Left colon (tissue), 2 donors: ENCODE measurements around the gene TBRG4. TPM values are rescaled to one million over a fixed set of nuclear protein-coding genes. Genes with fewer than 3 reads are reported as not detected.
"Not testable (repeated sequence)": the region's sequence is repeated elsewhere in the genome, so short reads cannot be mapped to it uniquely, and the experiment has no call there.

Experiments used
- ATAC-seq: fragments of 200-7000 bp; cut with Tn5 transposase; one replicate; pipeline ENCODE4 v1.9.1; 2020; ENCODE audit warnings: mild to moderate bottlenecking, moderate library complexity
- DNase-seq, 2 donors: peaks; one replicate each; pipeline ENCODE4 v3.0.0-alpha.2; 2020
- intact Hi-C, 2 donors: fragments of 100-400 bp; cut with DNase I in 1 of 2; cut with micrococcal nuclease in 1 of 2; formaldehyde crosslinking; loops; one replicate each; pipeline versions ENCODE4 v1.11.2 to v1.14.0; 2022; cut with DNase I, micrococcal nuclease
- total RNA-seq, 2 donors: library from RNA; stranded (reverse); fragmentation: NEBNext Ultra II Directional; extraction: Animal tissue kit (Norgen Biotek cat#: 25700); gene quantifications; one replicate each; pipeline ENCODE4 v1.2.1, GENCODE V29; 2021
- donor health status: DM: no; HTN: no; CAD: no.
- donor health status: DM: yes; HTN: yes; CAD: no.

Gene TBRG4
- total RNA-seq, 2 donors from 2014 or later = 80.9 to 88.7 TPM

DNA sequence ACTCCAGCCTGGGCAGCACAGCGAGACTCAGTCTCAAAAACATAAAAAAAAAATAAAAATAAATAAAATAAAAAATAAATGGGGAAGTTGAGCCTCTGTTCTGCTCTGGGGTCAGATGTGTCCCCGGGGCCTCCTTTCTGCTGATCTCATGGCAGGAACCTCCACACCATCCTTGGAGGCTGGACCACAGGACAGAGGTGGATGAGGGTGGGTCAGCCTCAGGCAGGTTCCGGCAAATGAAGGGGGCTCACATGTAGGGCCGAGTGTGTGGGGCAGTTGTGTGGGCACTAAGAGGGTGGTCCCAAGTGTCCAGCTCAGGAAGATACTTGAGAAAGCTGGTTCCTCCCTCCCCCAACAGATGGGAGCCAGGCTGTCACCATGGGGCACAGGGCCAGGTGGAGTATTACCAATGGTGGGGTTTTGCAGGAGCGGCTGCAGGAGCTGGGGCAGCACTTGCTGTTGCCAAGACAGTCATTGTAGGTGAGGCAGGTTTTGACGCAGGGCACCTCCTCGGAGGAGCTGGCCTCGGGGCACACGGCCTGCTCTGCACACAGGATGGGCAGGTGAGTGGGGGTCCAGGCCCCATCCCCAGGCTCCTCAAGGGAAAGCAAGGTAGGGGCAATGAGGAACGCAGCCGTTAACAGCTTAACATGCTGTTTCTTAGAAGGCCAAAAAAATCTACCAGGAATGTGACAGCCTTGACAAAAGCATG, 13.9 kb upstream of the TBRG4 start:
- DNase-seq = no peak
- intact Hi-C loops = no loop called here
- ATAC-seq = no peak

DNA sequence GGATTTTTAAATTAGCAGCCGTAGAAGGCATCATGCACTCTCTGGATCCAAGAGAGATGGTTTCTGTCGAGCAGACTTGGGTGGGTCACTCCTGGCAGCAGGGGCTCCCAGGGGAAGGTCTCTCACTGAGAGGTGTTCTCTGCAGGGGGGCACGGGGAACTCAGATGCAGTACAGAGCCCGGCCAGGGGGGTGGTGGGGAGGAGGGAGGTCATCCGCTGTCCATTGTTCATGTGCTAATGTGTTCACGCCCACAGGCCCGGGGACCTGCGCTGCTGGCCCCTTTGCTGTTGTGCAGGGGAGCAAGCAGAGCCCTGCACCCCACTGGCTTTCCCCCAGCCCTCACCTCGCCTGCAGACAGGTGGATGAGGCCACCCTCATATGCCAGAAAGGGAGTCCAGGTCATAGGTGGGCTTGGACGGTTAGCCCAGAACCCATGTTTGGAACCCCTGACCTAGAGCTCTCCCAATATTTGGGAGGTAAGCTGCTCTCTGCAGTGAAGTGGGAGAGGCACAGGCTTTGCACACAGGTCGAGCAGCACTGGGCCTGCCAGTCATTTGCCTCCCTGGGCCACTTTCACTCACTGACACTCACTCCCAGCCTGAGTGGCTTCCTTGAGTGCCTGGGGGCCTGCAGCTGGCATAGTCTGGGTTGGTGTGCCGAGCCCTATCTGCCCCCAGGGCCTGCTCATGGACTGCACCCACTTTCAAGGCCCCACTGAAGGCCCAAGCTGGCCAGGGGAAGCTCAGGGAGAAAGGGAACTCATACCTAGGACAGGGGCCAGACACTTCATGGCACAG, 12.6 kb upstream of the TBRG4 start:
- no peak for ATAC-seq
- intact Hi-C loops = no loop called here

DNA sequence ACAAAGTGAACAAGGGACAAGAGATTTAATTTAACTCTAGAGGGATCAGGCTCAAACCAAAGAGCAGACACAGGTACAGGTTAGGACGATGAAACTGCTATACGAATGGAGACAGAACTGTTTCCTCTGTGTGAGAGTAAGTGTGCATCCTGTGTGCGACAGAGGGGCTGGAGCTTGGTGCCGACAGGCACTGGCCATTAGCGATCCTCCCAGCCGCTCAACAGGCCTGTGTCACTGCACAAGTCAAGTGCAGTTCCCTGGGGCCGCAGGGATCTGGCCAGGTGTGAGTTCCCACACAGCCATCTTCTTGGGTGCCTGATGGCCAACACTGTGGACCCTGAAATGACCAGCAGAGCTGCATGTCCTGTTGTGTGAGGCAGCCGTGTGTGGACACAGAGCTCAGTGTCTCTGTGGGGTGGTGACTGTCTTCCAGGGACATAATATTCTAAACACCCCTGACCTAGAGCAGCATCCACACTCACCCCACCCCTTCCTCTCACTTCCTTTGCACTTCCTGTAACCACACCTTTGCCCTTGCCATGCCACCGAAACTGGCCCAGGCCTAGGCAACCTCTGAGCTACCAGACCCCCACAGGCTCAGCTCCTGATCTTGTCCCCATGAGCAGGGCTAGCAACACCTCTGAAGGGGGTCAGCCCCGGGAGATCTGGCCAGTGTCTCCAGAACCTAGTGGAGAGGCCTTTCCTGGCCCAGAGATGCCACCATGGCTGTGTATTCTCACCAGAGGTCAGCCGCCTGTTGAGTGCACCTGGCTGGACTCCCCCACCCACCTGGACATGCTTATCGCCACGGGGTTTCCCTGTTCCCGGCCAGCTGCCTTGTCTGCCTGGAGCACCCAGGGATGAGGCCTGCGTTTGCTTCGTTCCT, 11.7 kb upstream of the TBRG4 start:
- intact Hi-C loops = no loop called here
- ATAC-seq (no peak), DNase-seq (no peak)

More for the DNA sequence above, 12.6 kb upstream of the TBRG4 start:
- no peak for DNase-seq

DNA sequence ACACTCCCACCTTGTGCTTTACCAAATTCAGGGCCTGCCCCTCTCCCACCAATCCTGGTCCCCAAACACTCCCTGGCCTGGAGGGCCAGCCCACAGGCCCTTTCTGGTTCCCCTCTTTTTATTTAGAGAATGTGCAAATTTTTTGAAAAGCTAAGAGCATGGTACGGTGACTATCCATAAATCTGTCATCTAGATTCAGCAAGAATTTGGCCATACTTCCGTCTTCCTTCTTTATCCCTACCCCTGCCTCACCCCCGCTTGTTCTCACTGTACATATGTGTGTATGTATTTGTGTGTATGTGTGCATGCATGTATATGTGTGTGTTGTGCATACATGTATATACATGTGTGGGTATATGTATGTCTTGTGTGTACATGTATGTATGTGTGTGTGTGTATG, 8.1 kb upstream of the TBRG4 start:
- no peak for ATAC-seq
- no peak for DNase-seq
- intact Hi-C loops = loop anchor here in 1 of 2 donors (10.0 kb wide), 1 partner anchor 135 kb away; no protein-coding TSS in a partner anchor

DNA sequence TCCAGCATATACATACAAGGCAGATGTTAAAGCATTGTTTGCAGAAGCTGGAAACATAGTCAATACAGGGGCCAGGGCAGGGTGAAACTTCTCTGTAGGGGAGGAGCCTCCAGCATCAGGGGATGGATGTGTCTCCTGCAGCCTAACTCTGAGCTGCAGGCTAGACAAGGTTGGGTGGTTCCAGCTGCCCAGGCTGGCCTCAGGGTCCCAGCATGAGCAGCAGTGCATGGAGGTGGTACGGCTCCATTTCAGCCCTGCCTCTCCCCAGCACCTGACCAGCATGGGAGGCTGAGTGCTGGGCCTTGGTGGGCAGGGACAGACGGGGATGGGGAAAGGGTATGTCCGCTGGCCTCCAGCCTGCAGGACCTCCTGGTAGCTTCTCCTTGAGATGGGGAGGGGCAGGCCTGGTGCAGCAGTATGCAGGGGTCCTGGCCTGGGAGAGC, 7.4 kb upstream of the TBRG4 start:
- ATAC-seq = no peak
- intact Hi-C loops = loop anchor here in 1 of 2 donors (10.0 kb wide), 1 partner anchor 134 kb away; no protein-coding TSS in a partner anchor

DNA sequence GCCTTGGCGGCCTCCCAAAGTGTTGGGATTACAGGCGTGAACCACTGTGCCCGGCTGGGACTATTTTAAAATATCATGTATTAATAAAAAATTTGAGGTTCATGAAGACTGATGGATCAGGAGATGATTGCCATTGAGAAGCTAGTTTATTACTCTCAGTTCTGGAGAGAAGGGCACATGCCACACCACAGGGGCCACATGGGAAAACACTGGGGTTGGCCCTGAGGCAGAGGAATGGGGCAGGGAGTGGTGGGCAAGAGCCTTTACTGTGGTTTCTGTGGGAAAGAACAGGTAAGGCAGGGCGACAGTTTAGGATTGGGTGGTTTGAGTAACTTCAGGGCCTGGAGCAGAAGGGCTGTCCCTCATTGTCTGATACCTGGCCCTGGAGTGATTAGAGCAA, 6.8 kb upstream of the TBRG4 start:
- DNase-seq = no peak
- intact Hi-C loops = loop anchor here in 1 of 2 donors (10.0 kb wide), 1 partner anchor 133 kb away; no protein-coding TSS in a partner anchor

More for the DNA sequence above, 7.4 kb upstream of the TBRG4 start:
- DNase-seq = no peak

DNA sequence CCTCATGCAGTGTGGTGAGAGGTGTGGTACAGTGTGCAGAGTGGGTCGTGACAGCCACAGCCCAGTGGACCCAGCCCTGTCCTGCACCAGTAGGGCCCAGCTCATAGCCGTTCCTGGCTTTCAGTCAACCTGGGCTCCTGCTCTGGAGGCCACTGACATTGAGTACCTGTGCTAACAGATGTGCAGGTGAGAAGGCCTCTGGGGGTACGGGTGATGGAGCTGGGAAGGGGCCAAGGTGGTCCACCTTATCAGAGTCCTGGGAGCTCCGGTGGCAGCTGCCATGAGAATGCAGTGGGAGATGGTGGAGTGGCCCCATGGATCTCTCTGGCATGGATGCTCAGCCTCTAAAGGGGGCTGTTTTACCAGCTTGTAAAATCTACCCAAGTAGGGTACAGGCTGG, 6.1 kb upstream of the TBRG4 start:
- DNase-seq = no peak
- intact Hi-C loops = loop anchor here in 1 of 2 donors (10.0 kb wide), 1 partner anchor 133 kb away; no protein-coding TSS in a partner anchor
- ATAC-seq = no peak

More for the DNA sequence above, 6.8 kb upstream of the TBRG4 start:
- no peak for ATAC-seq

DNA sequence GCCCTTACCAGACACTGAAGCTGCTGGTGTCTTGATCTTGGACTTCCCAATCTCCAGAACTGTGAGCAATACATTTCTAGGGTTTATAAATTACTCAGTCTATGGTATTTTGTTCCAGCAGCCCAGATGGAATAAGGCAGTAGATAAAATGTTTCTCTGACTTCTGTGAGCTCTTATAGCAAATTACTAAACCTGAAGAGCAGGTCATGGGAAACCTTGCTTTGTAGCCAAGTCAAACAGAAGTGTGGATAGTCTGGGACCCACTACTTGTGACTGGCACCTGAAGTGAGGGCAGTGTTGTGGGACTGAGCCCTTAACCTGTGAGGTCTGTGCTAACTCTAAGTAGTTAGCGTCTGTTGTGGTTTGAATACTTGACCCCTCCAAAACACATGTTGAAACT, 4.6 kb upstream of the TBRG4 start:
- DNase-seq (no peak), ATAC-seq (no peak)
- intact Hi-C loops = loop anchor here in 1 of 2 donors (10.0 kb wide), 1 partner anchor 131 kb away; no protein-coding TSS in a partner anchor

DNA sequence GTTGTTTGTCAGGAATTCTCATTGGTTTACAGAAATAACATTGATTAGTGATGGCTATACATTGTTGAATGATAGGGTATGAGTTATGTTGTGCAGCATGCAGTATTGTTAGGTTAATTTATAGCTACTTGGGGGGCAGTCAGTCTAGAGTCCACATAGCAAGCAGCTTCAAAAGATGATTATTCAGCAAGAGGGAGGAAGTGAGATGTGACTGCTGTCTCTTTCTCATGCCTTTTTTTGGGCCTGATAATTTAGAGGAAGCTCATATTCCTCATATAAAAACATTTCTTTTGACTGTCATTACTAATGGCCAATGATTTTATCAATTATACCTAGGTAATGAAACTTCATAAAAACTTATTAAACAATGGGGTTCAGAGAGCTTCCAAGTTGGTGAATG, 3.4 kb upstream of the TBRG4 start:
- intact Hi-C loops = loop anchor here in 1 of 2 donors (10.0 kb wide), 1 partner anchor 130 kb away; no protein-coding TSS in a partner anchor
- DNase-seq = no peak
- no peak for ATAC-seq

DNA sequence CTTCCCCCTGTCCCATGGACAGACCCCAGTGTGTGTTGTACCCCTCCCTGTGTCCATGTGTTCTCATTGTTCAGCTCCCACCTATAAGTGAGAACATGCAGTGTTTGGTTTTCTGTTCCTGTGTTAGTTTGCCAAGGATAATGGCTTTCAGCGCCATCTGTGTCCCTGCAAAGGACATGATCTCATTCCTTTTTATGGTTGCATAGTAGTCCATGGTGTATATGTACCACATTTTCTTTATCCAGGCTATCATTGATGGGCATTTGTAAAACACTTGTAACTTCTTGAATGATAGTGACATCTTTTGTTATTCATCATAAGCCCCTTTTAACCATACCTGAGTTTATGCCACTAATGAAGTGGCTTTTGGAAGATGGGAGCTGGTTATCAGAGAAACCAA, 2.8 kb upstream of the TBRG4 start:
- intact Hi-C loops = loop anchor here in 1 of 2 donors (10.0 kb wide), 1 partner anchor 129 kb away; no protein-coding TSS in a partner anchor
- ATAC-seq, DNase-seq: not testable (repeated sequence)

DNA sequence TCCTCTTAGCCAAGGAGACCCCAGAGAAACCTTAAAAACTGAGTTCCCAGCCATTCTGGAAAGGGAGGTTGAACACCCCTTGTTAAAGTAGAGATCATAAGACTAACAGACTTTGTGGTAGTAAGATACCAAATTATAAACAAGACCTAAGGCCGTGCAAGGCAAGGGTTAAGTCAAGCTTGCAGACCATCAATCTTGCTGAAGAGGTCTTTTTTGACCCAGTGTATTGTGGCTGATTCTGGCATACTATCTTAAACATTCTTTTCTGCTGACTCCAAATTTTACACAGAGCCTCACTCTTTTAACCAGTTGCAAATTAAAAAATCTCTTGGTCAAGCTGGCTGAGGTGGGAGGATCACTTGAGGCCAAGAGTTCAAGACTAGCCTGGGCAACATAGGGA, 1.2 kb upstream of the TBRG4 start:
- no peak for ATAC-seq
- no peak for DNase-seq
- intact Hi-C loops = loop anchor here in 1 of 2 donors (10.0 kb wide), 1 partner anchor 128 kb away; no protein-coding TSS in a partner anchor

DNA sequence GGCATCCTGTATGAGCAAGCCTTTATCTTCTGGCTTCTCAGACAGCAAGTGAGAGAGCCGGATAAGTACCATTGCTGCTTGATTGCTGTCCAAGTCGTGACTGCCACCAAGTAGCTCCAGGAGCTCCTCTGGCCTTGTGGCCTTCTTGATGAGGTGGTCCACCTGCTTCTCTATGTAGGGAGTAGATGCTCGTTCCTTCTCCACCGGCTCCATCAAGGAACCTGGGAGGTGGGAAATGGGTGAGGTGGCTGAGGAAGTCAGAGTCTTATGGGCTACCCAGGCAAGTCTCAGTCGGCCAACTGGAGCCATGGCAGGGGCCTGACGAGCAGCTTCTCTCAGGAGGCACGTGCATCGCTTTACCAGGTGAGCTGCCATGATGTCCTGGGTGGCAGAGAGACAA, 2.6 kb downstream of the TBRG4 start:
- ATAC-seq (no peak), DNase-seq (no peak)
- intact Hi-C loops = no loop called here

DNA sequence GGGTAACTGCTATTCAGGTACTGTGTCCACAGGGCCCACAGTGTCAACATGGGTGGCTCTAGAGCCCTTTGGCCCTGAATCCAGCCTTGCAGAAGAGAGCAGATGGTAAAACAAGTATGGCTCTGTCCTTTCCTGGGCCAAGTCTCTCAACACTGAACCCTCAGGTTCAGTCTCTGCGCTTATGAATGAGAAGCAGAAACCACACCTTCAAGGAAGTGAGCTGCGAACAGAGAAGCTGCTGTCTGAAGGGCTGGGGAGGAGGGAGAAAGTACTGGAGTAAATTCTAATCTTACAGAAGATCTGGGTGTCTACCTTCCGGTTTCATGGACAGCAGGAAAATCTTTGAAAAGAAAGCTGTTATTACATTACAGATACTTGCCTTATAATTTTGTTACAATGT, 4.1 kb downstream of the TBRG4 start:
- DNase-seq = no peak
- ATAC-seq = peak; percentile 8
- intact Hi-C loops = no loop called here

DNA sequence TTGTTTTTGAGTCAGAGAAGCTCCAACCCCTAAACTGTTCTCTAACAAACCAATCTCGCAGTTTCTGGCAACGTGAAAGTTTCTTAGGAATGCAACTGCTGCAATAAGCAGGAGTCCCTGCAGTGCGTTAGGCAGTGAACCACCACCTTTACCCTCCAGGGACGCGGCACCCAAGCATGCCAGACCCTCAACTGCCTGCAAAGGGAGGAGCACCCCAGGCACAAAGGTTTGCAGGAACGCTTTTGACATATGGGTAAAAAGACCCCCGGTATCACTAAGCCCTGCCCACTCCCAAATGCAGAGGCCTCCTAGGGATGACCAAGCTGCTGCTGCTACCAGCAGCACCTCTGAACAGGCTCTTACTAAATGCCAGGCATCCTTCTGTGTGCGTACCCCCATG, 4.7 kb downstream of the TBRG4 start:
- DNase-seq (no peak), ATAC-seq (no peak)
- intact Hi-C loops = no loop called here

DNA sequence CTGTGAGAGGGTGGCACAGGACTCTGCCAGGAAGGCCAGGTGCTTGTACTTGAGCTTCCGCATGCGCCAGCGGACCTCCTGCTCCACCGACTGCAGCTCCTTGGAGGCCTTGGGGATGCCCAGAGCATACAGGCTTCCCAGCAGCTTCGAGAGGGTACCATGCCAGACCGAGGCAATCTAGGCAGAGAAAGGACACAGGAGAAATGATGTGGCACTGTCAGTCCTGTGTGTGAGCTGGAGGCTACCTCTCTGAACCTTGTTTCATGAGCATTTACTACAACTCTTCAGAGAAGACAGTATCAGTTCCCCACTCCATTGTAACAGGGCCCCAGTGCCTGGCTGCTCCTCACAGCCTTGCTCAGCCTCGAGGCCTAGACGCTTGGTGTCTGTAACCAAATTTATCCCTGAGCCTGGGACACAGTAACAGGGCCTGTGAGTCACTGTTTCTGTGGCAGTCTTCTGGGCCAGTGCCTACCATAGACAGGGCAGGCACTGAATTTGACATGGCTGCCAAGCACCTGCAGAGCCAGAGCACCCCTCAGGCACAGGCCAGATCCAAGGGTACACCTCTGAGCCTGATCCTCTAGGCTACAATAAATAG, 5.8 kb downstream of the TBRG4 start:
- intact Hi-C loops = no loop called here
- no peak for ATAC-seq
- no peak for DNase-seq

DNA sequence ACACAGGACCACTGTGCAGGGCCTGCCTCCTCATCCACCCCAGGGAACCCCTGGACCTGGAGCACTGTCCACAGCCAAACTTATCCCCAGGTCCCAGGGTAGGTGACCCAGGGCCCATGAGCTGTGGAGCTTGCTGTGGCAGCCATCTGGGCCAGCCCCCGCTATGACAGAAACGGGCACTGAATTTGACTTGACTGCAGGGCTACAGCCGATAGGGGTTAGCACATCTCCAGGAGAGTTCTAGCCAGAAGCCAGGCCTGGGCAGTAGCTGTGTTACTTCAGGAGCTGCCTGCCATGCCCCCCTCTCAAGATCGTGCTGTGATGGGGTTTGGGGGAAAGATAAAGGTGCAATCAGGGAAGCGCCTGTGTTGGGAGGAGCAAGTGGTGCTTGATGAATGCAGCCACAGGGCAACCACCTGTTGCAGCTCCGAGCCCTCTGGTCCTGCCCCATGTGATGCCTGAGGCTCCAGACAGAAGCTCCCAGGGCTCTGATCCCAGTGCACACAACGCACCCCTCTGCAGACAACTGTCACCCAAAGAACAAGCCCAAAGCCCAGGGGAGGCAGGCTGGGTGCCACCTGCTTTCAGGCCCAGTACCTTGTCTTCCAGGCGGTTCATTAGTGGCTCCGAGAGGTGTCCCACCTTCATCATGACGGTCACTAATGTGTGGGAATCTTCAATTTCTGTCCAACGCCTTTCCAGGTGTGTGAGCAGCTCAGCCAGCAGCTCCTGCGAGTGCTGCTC, 6.5 kb downstream of the TBRG4 start:
- ATAC-seq (no peak), DNase-seq (no peak)
- intact Hi-C loops = no loop called here

DNA sequence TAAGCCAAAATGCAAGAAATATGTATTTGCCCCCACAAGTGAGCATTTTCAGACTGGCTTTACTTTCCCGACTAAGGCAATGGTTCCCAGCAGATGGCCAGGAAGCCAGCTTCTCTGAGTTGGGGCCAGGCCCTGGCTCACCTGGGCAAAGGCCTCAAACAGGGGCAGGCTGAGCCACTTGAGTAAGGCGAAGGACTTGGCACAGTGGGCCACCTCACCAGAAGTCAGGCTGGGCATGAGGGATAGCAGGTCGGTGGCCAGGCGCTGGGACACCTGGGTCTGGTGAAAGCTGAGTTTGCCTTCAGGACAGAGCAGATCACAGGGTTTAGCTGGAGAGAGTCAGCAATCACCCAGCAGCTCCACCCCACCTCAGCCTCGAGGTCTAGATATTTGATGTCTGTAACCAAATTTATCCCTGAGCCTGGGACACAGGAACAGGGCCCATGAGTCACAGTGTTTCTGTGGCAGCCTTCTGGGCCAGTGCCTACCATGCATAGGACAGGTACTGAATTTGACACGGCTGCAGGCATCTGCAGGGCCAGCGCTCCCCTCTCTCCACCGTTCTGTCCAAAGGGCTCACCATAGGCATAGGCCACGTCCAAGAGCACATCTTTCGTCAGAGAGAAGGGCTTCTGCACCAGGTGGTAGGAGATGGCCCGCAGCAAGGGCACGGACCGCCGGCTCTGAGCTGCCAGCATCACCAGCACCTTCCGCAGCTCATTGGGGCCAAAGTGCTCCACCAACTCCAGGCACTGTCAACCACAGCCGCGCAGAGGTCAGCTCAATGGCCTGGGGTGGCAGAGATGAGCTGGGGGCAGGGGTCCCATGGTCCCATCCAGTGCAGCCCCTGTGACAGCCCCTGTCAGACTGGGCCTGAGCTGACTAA, 7.3 kb downstream of the TBRG4 start:
- ATAC-seq (no peak), DNase-seq (no peak)
- intact Hi-C loops = no loop called here
